Astrocyte (in vitro differentiated cells and primary cell): Measurements from ENCODE around the gene MMP24OS. TPM values are rescaled to one million over a fixed set of nuclear protein-coding genes. Genes with fewer than 3 reads are reported as not detected.
A peak's percentile ranks its signal among the peaks of the same experiment; 100 is the strongest.

ENCODE experiments used
- DNase-seq: peaks from one replicate; pipeline ENCODE4 v3.0.0-alpha.2; 2010; ENCODE audit warnings: low read depth
- FAIRE-seq: peaks from 2 replicates; lab custom pipeline; 2011; peaks lifted over from hg19 to GRCh38; lab: Jason Lieb, UNC
- H2AFZ ChIP-seq: 2 replicates; pipeline ENCODE4 v1.6.0; 2012; ENCODE audit warnings: low read depth, low read length, inconsistent platforms
- H3K27ac ChIP-seq: 2 replicates; pipeline ENCODE4 v1.5.1; 2011; ENCODE audit warnings: low read depth, low read length, inconsistent platforms
- H3K27me3 ChIP-seq: 2 replicates; pipeline ENCODE4 v1.6.0; 2011; ENCODE audit warnings: low read length, inconsistent platforms; ENCODE audit not compliant: insufficient read depth
- H3K36me3 ChIP-seq: 2 replicates; pipeline ENCODE4 v1.5.1; 2011; ENCODE audit warnings: low read length, inconsistent platforms; ENCODE audit not compliant: insufficient read depth
- H3K4me1 ChIP-seq: 2 replicates; pipeline ENCODE4 v1.5.1; 2011; ENCODE audit warnings: low read length, inconsistent platforms; ENCODE audit not compliant: insufficient read depth
- H3K4me2 ChIP-seq: 2 replicates; pipeline ENCODE4 v1.6.0; 2012; ENCODE audit warnings: low read length, inconsistent platforms
- H3K4me3 ChIP-seq: 2 replicates; pipeline ENCODE4 v1.5.1; 2011; ENCODE audit warnings: low read depth, mild to moderate bottlenecking, low read length, inconsistent platforms; ENCODE audit not compliant: insufficient read depth
- H3K79me2 ChIP-seq: 2 replicates; pipeline ENCODE4 v1.6.0; 2012; ENCODE audit warnings: mild to moderate bottlenecking, low read length, inconsistent platforms; ENCODE audit not compliant: insufficient read depth
- H3K9ac ChIP-seq: 2 replicates; pipeline ENCODE4 v1.6.0; 2012; ENCODE audit warnings: mild to moderate bottlenecking, low read length, inconsistent platforms
- H3K9me3 ChIP-seq: 2 replicates; pipeline ENCODE4 v1.5.1; 2012; ENCODE audit warnings: low read depth, mild to moderate bottlenecking, low read length, inconsistent platforms; ENCODE audit not compliant: insufficient read depth
- H4K20me1 ChIP-seq: 2 replicates; pipeline ENCODE4 v1.6.0; 2012; ENCODE audit warnings: low read length, inconsistent platforms; ENCODE audit not compliant: insufficient read depth
- H3K27ac Mint-ChIP-seq: one replicate; pipeline ENCODE4 v1.8.0; 2021; ENCODE audit warnings: mild to moderate bottlenecking, mixed read lengths; ENCODE audit not compliant: unreplicated experiment
- H3K27me3 Mint-ChIP-seq: one replicate; pipeline ENCODE4 v1.8.0; 2021; ENCODE audit warnings: low read depth, mixed read lengths; ENCODE audit not compliant: unreplicated experiment
- H3K36me3 Mint-ChIP-seq: one replicate; pipeline ENCODE4 v1.8.0; 2021; ENCODE audit warnings: low read depth, mixed read lengths; ENCODE audit not compliant: unreplicated experiment
- H3K4me1 Mint-ChIP-seq: one replicate; pipeline ENCODE4 v1.8.0; 2021; ENCODE audit warnings: low read depth, mixed read lengths; ENCODE audit not compliant: unreplicated experiment
- H3K4me3 Mint-ChIP-seq: one replicate; pipeline ENCODE4 v1.8.0; 2021; ENCODE audit warnings: mild to moderate bottlenecking, moderate library complexity, mixed read lengths; ENCODE audit not compliant: unreplicated experiment
- H3K9me3 Mint-ChIP-seq: one replicate; pipeline ENCODE4 v1.8.0; 2021; ENCODE audit warnings: mild to moderate bottlenecking, mixed read lengths; ENCODE audit not compliant: unreplicated experiment
- EZH2 ChIP-seq: IDR thresholded peaks from 2 replicates; pipeline ENCODE4 v1.6.1; 2012; ENCODE audit warnings: mild to moderate bottlenecking, low read length, inconsistent platforms; ENCODE audit not compliant: insufficient read depth
- total RNA-seq: library from RNA; stranded (reverse); gene quantifications from 2 replicates; pipeline ENCODE4 v1.2.1, GENCODE V29; 2021
- TF ChIP-seq, protein P1 (sequence below): IDR thresholded peaks from 2 replicates; pipeline ENCODE4 v1.5.1; 2011; ENCODE audit warnings: low read depth, mild to moderate bottlenecking, inconsistent platforms, low read length, moderate library complexity; ENCODE audit not compliant: insufficient read depth

Gene MMP24OS
- total RNA-seq, 1 donor from 2014 or later = 86.5 TPM

DNA sequence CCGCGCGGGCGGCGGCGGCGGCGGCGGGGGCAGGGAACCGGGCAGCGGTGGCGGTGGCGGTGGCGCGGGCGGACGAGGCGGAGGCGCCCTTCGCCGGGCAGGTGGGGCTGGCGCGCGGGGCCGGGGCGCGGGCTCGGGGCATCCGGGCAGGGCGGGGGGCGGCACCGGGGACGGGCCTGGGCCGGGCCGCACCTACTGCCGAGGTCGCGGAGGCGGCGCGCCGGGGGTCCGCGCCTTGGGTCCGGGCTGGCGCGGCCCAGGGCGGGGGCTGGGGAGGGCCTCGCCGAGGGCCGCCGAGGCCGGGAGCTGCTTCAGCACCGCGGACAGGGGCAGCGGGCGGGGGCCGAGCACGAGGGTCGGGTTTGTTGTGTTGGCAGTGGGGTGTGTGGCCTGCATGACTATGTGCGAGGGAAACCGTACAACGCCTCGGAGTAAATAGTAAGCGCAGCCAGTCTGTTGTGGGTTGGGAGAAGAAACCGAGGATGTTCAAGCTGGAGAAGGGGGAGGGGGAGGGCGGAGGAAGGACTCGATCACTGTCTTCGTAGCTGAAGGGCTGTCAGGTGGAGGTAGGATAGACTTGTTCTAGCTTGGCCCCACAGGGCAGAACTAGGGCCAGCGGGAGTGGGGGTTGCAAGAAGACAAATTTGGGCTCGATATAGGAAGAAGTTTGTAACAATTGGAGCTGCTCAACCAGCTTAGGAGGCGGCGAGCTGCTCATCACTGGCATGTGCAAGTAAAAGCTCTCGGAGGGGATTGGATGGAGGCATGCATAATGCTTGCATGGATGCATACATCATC, 50.8 kb downstream of the MMP24OS start:
- H3K4me2 ChIP-seq = peak overlapping the region; percentile 87
- H3K27ac Mint-ChIP-seq = no peak overlapping the region
- FAIRE-seq (no peak), DNase-seq (peak; percentile 26)
- H3K9me3 ChIP-seq = no peaks in the 10 kb centered on the region
- no peak overlapping the region for H3K27ac ChIP-seq
- no peaks in the 10 kb centered on the region for H3K36me3 ChIP-seq
- peaks cover 29% of the 10 kb centered on the region for H3K27me3 Mint-ChIP-seq
- no peaks in the 10 kb centered on the region for H3K79me2 ChIP-seq
- H3K36me3 Mint-ChIP-seq = peaks cover 3% of the 10 kb centered on the region
- no peak overlapping the region for H2AFZ ChIP-seq
- H3K4me3 Mint-ChIP-seq = peak overlapping the region; percentile 84
- H3K4me1 ChIP-seq = peaks cover 7% of the 10 kb centered on the region
- H3K9me3 Mint-ChIP-seq = peaks cover 4% of the 10 kb centered on the region
- H4K20me1 ChIP-seq = peaks cover 4% of the 10 kb centered on the region
- peaks cover 25% of the 10 kb centered on the region for H3K27me3 ChIP-seq
- H3K9ac ChIP-seq = no peak overlapping the region
- TF ChIP-seq, protein P1, sequence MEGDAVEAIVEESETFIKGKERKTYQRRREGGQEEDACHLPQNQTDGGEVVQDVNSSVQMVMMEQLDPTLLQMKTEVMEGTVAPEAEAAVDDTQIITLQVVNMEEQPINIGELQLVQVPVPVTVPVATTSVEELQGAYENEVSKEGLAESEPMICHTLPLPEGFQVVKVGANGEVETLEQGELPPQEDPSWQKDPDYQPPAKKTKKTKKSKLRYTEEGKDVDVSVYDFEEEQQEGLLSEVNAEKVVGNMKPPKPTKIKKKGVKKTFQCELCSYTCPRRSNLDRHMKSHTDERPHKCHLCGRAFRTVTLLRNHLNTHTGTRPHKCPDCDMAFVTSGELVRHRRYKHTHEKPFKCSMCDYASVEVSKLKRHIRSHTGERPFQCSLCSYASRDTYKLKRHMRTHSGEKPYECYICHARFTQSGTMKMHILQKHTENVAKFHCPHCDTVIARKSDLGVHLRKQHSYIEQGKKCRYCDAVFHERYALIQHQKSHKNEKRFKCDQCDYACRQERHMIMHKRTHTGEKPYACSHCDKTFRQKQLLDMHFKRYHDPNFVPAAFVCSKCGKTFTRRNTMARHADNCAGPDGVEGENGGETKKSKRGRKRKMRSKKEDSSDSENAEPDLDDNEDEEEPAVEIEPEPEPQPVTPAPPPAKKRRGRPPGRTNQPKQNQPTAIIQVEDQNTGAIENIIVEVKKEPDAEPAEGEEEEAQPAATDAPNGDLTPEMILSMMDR = no peak
- TF ChIP-seq EZH2 = no peak
- H3K4me1 Mint-ChIP-seq = peaks cover 7% of the 10 kb centered on the region
- no peak overlapping the region for H3K4me3 ChIP-seq

Other genes with a start within 250 kb of the MMP24OS start
- gene TRPC4AP, start 185.3 kb downstream of the MMP24OS start, total RNA-seq = 92.0 and 92.6 TPM in 2 replicates
- gene EDEM2, start 130.8 kb downstream of the MMP24OS start, total RNA-seq = 32.5 and 33.4 TPM in 2 replicates
- gene PROCR, start 106.0 kb downstream of the MMP24OS start, total RNA-seq = 36.2 and 39.5 TPM in 2 replicates
- 13.7 and 15.6 TPM in 2 replicates for gene MMP24, start 51.4 kb downstream of the MMP24OS start, total RNA-seq
- 232 and 271 TPM in 2 replicates for gene EIF6, start 6.7 kb upstream of the MMP24OS start, total RNA-seq
- gene FAM83C, start 14.3 kb upstream of the MMP24OS start, total RNA-seq = not detected in 2 replicates
- gene UQCC1, start 133.9 kb upstream of the MMP24OS start, total RNA-seq = 44.5 and 49.0 TPM in 2 replicates
- 12.6 and 15.9 TPM in 2 replicates for gene GDF5, start 160.1 kb upstream of the MMP24OS start, total RNA-seq
- 81.2 and 107 TPM in 2 replicates for gene CEP250, start 177.5 kb upstream of the MMP24OS start, total RNA-seq